Keratinocyte (primary cell): ENCODE measurements around the gene TYSND1.

Experiments used
- EZH2 ChIP-seq: IDR thresholded peaks from one replicate; pipeline ENCODE4 v1.6.1; 2012; ENCODE audit warnings: inconsistent platforms, mild to moderate bottlenecking, low read length, moderate library complexity
- TF ChIP-seq, protein P1 (sequence below), 3 experiments: IDR thresholded peaks in 1 of 3; conservative IDR thresholded peaks in 1 of 3; optimal IDR thresholded peaks in 1 of 3; 2 replicates in 2 of 3; 3 replicates in 1 of 3; pipeline versions ENCODE3 to v1.5.1; 2011; ENCODE audit warnings: low read length in 3 of 3, mild to moderate bottlenecking in 3 of 3, moderate library complexity in 2 of 3, control low read depth in 1 of 3, inconsistent platforms in 1 of 3; ENCODE audit not compliant: insufficient read depth in 2 of 3; ENCODE audit errors: extremely low read depth in 1 of 3

DNA sequence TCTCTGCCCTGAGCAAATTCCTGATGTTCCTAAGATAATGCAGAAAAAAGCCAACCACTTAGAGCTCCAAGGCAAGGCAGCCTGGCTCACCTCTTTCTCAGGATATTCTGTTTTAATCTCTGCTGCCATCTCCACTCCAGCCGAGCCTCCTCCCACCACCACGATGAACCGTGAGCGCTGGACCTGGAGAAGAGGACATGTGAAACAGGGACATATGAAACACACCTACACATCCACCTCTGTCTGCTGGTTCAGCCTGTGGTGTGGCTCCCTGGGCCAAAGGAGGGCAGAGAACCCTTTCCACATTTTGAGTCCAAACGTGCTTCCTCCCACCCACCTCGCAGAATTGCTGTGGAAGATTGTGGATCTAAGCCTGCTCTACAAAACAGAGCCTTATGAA is 26.1 kb downstream of the TYSND1 start:
- TF ChIP-seq, protein P1, sequence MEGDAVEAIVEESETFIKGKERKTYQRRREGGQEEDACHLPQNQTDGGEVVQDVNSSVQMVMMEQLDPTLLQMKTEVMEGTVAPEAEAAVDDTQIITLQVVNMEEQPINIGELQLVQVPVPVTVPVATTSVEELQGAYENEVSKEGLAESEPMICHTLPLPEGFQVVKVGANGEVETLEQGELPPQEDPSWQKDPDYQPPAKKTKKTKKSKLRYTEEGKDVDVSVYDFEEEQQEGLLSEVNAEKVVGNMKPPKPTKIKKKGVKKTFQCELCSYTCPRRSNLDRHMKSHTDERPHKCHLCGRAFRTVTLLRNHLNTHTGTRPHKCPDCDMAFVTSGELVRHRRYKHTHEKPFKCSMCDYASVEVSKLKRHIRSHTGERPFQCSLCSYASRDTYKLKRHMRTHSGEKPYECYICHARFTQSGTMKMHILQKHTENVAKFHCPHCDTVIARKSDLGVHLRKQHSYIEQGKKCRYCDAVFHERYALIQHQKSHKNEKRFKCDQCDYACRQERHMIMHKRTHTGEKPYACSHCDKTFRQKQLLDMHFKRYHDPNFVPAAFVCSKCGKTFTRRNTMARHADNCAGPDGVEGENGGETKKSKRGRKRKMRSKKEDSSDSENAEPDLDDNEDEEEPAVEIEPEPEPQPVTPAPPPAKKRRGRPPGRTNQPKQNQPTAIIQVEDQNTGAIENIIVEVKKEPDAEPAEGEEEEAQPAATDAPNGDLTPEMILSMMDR (optimal IDR thresholded peaks at IDR 0.05 in 1 of 3, IDR thresholded peaks at IDR 0.05 in 1 of 3, conservative IDR thresholded peaks at IDR 0.05 in 1 of 3; ENCODE audit: extremely low read depth in 1 of 3, insufficient read depth in 2 of 3, low read length in 3 of 3), result no peak
- TF ChIP-seq EZH2, result no peak
